Measurements from ENCODE around the gene NEUROD4. TPM values are rescaled to one million over a fixed set of nuclear protein-coding genes. Genes with fewer than 3 reads are reported as not detected.

NEUROD4 gene
- total and polyA plus RNA-seq, 2 donors, result 0.11 TPM; not detected in 1

DNA sequence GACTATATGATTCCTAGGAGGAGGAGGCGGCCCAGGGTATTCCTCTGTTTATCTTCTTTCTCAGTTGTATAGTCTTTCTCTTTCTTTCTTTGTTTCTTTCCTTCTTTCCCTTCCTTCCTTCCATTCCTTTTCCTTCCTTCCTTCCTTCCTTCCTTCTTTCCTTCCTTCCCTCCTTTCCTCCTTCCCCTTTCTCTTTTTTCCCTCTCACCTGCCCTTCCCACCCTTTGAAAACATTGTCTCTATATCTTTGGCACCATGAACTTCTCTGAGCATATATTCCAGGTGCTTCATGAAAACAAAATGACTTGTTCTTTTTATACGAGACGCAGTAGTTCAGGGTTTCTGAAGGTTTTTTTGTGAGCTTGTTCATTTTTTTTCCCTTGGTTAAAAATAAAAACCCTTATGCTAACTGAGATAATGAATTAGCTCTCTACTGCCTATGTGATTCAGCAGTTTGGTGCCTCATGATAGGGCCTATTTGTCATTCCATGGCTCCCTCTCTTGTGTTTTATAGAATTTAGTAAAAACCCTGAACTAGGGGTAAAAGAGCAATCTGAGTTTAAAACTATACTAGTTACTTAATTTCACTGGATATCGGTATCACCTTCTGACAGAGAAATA, 32.1 kb upstream of the NEUROD4 start:
- 72% methylated on average over 4 of the region's 4 CpGs for WGBS

DNA sequence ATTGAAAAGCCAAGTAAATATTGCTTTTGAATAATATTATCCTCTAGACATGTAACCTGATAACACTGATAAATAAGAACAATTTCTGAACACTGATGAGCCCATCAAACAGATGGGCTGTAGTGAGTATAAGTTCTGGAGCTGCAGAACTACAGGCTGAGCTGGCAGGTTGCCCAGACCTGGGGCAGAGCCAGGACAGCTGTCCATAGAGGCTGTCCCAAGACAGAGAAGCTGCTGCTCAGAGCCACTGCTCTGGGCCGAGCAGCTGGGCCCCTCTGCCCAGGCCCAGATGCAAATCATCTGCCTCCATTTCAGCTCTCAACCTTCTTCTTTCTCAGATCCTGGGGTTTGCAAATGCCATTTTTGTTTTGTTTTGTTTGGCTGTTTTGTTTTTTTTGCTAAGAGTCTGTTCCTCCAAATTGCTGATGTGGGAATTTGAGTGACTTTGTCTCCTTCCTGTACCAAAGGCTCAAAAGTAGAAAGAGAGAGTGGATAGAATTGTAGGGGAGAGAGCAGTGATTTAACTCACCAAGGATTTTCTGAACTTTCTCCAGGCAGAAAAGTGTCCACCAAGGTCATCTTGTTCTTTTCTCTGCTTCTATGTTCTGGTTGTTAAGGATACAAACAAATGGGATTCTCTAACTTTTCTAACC, 31.2 kb upstream of the NEUROD4 start:
- H3K4me3 ChIP-seq (ENCODE audit: low read depth, low read length), result no peak overlapping the region
- no peaks in the 10 kb centered on the region for H3K4me1 ChIP-seq (ENCODE audit: insufficient read depth)
- no peaks in the 10 kb centered on the region for H3K36me3 ChIP-seq (ENCODE audit: insufficient read depth)
- WGBS, result 28% methylated on average over 1 of the region's 1 CpG
- H3K27ac ChIP-seq (ENCODE audit: low read depth), result no peak overlapping the region
- no peak for DNase-seq (ENCODE audit: extremely low spot score)

More for the DNA sequence above, 32.1 kb upstream of the NEUROD4 start:
- no peaks in the 10 kb centered on the region for H3K4me1 ChIP-seq (ENCODE audit: insufficient read depth)
- no peak overlapping the region for H3K4me3 ChIP-seq (ENCODE audit: low read depth, low read length)
- H3K27ac ChIP-seq (ENCODE audit: low read depth), result no peak overlapping the region
- no peaks in the 10 kb centered on the region for H3K36me3 ChIP-seq (ENCODE audit: insufficient read depth)
- no peak for DNase-seq (ENCODE audit: extremely low spot score)

DNA sequence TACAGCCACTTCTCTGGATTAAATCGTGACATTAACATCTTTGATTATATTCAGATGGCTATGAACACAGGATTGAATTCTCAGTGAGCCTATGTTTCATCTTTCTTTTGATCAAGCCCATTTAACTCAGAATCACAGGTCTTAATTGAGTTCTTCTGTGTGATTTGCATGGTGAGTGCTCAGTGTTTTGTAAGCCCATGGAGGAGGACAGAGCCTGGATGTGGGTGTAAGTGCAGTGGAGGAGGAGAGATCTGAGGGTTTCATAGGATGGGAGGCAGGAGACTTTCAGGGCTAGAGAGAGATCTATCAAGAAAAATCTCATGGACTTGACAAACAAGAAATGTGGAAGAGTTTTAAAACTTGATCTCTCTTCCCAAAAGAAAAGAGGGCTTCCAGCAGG, 29.9 kb upstream of the NEUROD4 start:
- Histone ChIP-seq H3K4me1 (ENCODE audit: insufficient read depth) (no peaks in the 10 kb centered on the region), H3K27ac (ENCODE audit: low read depth) (no peak overlapping the region), H3K36me3 (ENCODE audit: insufficient read depth) (no peaks in the 10 kb centered on the region), H3K4me3 (ENCODE audit: low read depth, low read length) (no peak overlapping the region)
- 58% methylated on average over 1 of the region's 1 CpG for WGBS
- no peak for DNase-seq (ENCODE audit: extremely low spot score)

DNA sequence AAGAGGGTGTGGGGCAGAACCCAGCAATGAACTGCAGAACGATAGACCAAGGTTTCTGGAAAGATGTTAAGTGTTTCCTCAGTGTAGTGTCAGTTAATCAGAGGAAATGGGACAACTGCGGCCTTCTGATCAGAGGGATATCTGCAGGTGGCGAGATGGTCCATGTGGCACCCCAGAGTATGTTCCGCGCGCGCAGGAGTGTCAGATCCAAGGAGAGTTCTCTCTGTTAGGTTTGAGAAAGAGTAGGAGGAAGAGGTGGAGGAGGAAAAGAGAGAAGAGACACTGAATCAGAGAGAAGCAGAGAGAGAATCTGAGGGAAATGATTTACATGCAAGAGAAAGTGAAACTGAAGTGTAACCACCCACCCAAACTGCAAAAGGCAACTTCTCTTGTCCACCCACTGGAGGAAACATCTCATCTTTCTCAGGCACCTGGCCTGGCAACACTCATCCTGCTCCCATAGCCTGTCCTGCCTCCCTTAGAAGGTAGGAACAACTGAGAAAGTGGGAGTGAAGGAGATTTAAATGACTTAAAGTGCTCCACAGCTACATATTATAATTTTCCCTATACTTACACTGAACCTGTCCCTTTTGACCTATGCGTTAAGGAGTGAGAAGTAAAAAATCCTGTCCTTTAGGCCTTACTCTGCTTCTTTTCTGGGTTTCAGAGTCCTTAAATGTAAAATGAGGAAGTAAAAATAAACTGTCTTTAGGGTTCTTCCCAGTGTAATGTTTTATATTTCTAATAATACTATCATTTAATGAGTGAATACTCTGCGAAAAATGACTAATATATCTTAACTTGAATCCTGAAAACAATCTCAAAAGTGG, 28.4 kb upstream of the NEUROD4 start:
- Histone ChIP-seq H3K27ac (ENCODE audit: low read depth) (no peak overlapping the region), H3K36me3 (ENCODE audit: insufficient read depth) (no peaks in the 10 kb centered on the region), H3K4me3 (ENCODE audit: low read depth, low read length) (no peak overlapping the region), H3K4me1 (ENCODE audit: insufficient read depth) (no peaks in the 10 kb centered on the region)
- WGBS, result 89% methylated on average over 9 of the region's 9 CpGs
- no peak for DNase-seq (ENCODE audit: extremely low spot score)

DNA sequence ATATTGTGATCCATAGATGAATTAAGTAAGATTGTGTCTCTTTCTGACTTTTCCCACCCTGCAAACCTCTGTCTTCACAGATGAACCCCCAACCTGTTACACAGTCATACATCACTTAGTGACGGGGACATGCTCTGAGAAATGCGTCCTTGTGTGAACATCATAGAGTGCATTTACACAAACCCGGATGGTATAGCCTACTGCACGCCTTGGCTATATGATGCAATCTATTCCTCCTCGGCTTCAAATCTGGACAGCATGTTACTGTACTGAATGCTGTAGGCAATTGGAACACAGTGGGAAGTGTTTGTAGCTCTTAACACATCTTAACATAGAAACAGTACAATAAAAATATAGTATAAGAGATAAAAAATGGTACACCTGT, 27.8 kb upstream of the NEUROD4 start:
- no peak overlapping the region for H3K27ac ChIP-seq (ENCODE audit: low read depth)
- H3K36me3 ChIP-seq (ENCODE audit: insufficient read depth), result no peaks in the 10 kb centered on the region
- no peaks in the 10 kb centered on the region for H3K4me1 ChIP-seq (ENCODE audit: insufficient read depth)
- no peak for DNase-seq (ENCODE audit: extremely low spot score)
- H3K4me3 ChIP-seq (ENCODE audit: low read depth, low read length), result no peak overlapping the region
- 73% methylated on average over 5 of the region's 5 CpGs for WGBS

DNA sequence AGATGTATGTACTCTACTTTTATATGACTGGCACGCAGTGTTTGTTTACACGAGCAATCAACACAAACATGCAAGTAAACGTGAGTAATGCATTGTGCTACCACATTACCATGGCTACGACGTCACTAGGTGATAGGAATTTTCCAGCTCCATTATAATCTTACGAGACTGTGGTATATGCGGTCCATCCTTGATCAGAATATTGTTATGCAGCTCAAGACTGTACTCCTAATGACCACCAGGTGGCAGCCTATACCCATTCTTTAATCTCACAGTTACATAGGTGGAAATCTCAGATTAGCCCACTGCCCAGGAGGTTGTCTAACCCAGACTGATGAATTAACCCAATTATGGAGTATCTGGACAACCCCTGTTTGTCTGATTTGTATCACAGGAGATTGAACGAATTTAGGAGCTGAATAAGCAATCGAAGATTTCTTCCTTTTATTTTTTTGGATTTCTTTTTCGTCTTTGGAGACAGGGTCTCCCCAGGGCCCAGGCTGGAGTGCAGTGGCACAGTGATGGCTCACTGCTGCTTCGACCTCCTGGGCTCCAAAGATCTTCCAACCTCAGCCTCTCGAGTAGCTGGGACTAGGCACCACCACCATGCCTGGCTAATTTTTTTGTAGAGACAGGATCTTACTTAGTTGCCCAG, 26.5 kb upstream of the NEUROD4 start:
- no peak overlapping the region for H3K27ac ChIP-seq (ENCODE audit: low read depth)
- H3K4me1 ChIP-seq (ENCODE audit: insufficient read depth), result no peaks in the 10 kb centered on the region
- no peaks in the 10 kb centered on the region for H3K36me3 ChIP-seq (ENCODE audit: insufficient read depth)
- WGBS, result 22% methylated on average over 12 of the region's 12 CpGs
- peak; percentile 23 for DNase-seq (ENCODE audit: extremely low spot score)
- H3K4me3 ChIP-seq (ENCODE audit: low read depth, low read length), result no peak overlapping the region

DNA sequence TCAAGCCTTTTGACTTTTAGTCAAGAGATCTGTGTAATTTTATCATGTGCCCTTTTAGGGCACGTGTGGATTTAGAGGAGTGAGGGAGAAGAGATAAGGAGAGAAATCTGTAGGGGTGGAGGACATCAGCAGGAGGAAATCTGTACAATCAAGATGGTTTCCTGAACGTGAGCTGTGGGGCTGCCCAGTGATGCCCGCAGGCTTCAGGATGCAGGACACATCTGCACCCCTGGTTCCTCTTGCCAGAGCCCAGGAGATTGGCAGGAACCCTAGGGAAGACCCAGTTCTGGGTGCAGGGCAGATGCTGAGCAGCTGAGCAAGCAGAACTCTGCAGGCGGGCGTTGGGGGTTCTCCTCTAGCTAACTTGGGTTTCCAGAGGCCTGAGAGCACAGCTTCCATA, 23.6 kb upstream of the NEUROD4 start:
- Histone ChIP-seq H3K27ac (ENCODE audit: low read depth) (no peak overlapping the region), H3K4me1 (ENCODE audit: insufficient read depth) (no peaks in the 10 kb centered on the region), H3K4me3 (ENCODE audit: low read depth, low read length) (no peak overlapping the region), H3K36me3 (ENCODE audit: insufficient read depth) (no peaks in the 10 kb centered on the region)
- DNase-seq (ENCODE audit: extremely low spot score), result no peak
- WGBS, result 47% methylated on average over 5 of the region's 5 CpGs

DNA sequence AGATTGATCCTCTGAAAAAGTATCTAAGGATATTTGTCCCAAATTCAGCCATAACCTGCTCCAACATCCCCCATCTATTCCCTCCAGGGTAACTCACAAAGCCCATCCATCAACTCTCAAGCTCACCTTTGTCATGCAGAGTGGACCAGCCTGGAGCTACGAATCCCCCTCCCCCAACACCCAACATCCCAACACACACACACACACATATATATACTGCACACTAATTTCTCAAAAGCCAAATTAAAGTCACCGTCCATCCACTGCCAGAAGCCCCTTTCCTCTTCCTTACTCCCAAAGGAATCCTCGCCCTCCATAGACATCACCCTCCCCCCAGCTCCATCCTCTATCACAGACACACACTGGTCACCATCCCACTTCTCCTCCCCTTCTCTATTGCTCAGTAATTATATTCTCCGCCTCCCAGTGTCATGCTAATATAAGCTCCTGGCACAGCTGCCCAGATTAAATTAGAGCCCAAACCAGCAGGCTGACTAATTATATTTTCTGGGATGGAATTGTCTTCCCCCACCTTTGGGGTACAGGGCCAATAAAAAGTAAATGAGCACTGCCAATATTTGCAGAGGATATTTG, 21.7 kb upstream of the NEUROD4 start:
- H3K4me3 ChIP-seq (ENCODE audit: low read depth, low read length), result no peak overlapping the region
- no peak overlapping the region for H3K27ac ChIP-seq (ENCODE audit: low read depth)
- WGBS, result 64% methylated on average over 4 of the region's 4 CpGs
- no peak for DNase-seq (ENCODE audit: extremely low spot score)
- H3K4me1 ChIP-seq (ENCODE audit: insufficient read depth), result no peaks in the 10 kb centered on the region
- no peaks in the 10 kb centered on the region for H3K36me3 ChIP-seq (ENCODE audit: insufficient read depth)

DNA sequence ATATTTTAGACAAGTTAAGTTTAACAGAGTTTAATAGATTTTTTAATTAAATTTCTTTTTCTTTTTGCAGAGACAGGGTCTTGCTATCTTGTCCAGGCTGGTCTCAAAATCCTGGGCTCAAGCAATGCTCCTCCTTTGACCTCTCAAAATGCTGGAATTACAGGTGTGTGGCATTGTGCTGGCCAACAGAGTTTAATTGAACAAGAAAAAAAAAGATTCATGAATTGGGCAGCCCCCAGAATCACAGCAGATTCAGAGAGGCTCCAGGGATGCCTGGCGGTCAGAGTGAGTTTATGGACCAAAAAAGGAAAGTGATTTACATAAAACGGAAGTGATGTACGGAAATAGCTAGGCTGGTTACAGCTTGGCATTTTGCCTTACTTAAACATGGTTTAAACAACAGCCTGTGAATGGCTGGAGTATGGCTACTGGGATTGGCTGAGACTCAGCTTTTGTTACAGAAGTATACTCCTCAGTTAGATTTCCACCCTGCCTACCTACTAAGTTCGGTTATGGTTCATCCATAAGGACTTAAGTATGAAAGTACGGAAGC, 20.7 kb upstream of the NEUROD4 start:
- H3K36me3 ChIP-seq (ENCODE audit: insufficient read depth), result no peaks in the 10 kb centered on the region
- H3K4me3 ChIP-seq (ENCODE audit: low read depth, low read length), result no peak overlapping the region
- no peak overlapping the region for H3K27ac ChIP-seq (ENCODE audit: low read depth)
- no peaks in the 10 kb centered on the region for H3K4me1 ChIP-seq (ENCODE audit: insufficient read depth)
- no peak for DNase-seq (ENCODE audit: extremely low spot score)
- 45% methylated on average over 5 of the region's 5 CpGs for WGBS

DNA sequence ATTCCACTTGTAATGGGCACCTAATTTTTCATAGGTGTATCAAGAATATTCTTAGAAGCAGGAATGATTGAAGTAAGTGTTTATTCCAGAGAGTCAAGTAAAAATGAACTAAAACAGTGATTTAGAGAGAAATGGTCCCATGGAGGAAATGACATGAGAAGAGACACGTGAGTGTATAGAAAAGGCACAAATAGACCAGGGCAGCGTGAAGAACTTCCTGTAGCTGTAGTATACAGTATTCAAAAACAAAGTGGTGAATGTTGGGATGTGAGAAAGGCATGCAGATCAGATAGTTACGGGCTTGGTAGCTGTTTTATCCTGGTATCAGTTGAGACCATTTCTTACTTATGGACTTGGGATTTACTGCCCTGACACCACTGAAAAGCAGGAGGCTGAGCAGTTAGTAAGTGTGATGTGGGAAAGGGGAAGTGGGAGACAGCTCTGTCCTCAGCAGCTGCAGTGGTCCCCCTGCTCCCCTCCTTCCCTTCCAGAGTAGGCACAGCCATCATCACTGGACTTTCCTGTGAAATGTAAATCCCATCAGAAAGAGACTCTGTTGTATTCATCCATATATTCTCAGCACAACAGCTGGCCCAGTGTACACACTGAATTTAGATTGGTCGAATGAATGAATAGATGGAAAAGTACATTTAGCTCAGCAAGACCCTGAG, 18.4 kb upstream of the NEUROD4 start:
- Histone ChIP-seq H3K27ac (ENCODE audit: low read depth) (no peak overlapping the region), H3K4me3 (ENCODE audit: low read depth, low read length) (no peak overlapping the region), H3K4me1 (ENCODE audit: insufficient read depth) (no peaks in the 10 kb centered on the region), H3K36me3 (ENCODE audit: insufficient read depth) (no peaks in the 10 kb centered on the region)
- DNase-seq (ENCODE audit: extremely low spot score), result no peak
- 53% methylated on average over 4 of the region's 4 CpGs for WGBS

DNA sequence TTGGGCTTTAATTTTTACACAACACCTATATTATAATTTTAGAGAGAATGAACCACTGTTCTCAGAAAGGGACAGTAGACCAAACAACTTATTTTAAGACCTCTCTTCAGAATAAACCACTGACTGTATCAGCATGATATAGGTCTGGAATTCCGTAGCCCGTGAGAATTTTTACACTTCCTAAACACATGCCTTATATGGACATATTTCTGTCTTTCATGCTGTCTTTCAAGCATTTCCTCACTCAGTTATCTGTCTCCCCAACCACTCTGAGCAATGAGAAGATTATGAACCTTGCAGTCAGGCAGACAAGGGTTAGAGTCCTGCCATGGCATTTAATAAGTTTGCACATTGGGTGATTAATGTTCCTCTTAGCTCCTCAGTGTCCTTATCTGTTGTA, 17.4 kb upstream of the NEUROD4 start:
- WGBS, result 39% methylated on average over 2 of the region's 2 CpGs
- DNase-seq (ENCODE audit: extremely low spot score), result no peak
- H3K36me3 ChIP-seq (ENCODE audit: insufficient read depth), result no peaks in the 10 kb centered on the region
- H3K27ac ChIP-seq (ENCODE audit: low read depth), result no peak overlapping the region
- no peaks in the 10 kb centered on the region for H3K4me1 ChIP-seq (ENCODE audit: insufficient read depth)
- no peak overlapping the region for H3K4me3 ChIP-seq (ENCODE audit: low read depth, low read length)

DNA sequence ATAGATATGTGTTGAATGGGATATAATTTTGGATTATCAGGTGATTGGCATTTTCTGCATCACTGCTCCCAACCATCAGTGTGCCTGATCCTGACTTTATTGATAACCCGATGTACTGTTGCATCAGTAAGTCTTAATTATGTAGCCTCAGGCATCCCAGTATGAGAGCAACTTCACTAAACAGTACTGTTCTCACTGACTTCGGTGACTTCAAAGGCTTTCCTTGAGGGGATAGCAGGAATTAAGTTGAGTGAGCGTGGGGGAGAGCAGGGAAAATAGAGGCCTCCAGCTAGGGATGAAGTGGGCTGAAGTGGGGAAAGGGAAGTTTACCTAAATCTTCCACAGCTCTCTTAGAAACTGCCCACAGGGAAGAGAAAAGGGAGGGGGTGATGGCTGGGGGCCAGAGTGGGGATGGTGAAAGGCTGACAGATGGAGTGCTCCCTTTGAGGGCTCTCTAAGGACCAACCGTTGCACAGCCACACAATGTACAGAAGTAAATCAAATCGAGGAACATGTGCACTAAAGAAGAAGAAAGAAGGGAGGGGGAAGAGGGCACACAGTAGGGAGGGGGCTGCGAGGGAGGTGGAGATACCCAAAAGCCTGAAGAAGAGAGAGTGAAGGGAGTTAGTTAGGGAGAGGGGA, 10.7 kb upstream of the NEUROD4 start:
- H3K27ac ChIP-seq (ENCODE audit: low read depth), result no peak overlapping the region
- H3K4me1 ChIP-seq (ENCODE audit: insufficient read depth), result no peaks in the 10 kb centered on the region
- DNase-seq (ENCODE audit: extremely low spot score), result no peak
- WGBS, result 37% methylated on average over 6 of the region's 6 CpGs
- H3K36me3 ChIP-seq (ENCODE audit: insufficient read depth), result no peaks in the 10 kb centered on the region
- H3K4me3 ChIP-seq (ENCODE audit: low read depth, low read length), result no peak overlapping the region

Measured in urinary bladder (tissue), 4 donors.